Kidney (tissue), 14 donors: Measurements from ENCODE around the gene NEK1. TPM values are rescaled to one million over a fixed set of nuclear protein-coding genes. Genes with fewer than 3 reads are reported as not detected.
"Not testable (repeated sequence)": the region's sequence is repeated elsewhere in the genome, so short reads cannot be mapped to it uniquely, and the experiment has no call there.

Source experiments
- DNase-seq, 5 donors: peaks; one replicate each; pipeline ENCODE4 v3.0.0-alpha.2; 2013 to 2020
- FAIRE-seq: peaks from 2 replicates; lab custom pipeline; 2012; peaks lifted over from hg19 to GRCh38; lab: Jason Lieb, UNC
- H3K27ac ChIP-seq, 2 donors: one replicate each; pipeline ENCODE4 v1.7.0; 2013; ENCODE audit warnings: low read depth in 2 of 2, low read length in 2 of 2, inconsistent platforms in 1 of 2
- H3K27me3 ChIP-seq: one replicate; pipeline ENCODE4 v1.7.1; 2013; ENCODE audit warnings: low read length, inconsistent platforms; ENCODE audit not compliant: control insufficient read depth, insufficient read depth
- H3K36me3 ChIP-seq, 3 donors: one replicate each; pipeline versions ENCODE4 v1.7.0 to v1.7.1; 2013; ENCODE audit warnings: low read length in 3 of 3, control low read depth in 1 of 3, inconsistent platforms in 1 of 3; ENCODE audit not compliant: insufficient read depth in 3 of 3, control insufficient read depth in 2 of 3
- H3K4me1 ChIP-seq, 3 donors: one replicate each; pipeline versions ENCODE4 v1.7.0 to v1.7.1; 2013; ENCODE audit warnings: low read length in 3 of 3, inconsistent platforms in 1 of 3, low read depth in 1 of 3; ENCODE audit not compliant: control insufficient read depth in 2 of 3, insufficient read depth in 2 of 3
- H3K4me3 ChIP-seq, 3 donors: one replicate each; pipeline versions ENCODE4 v1.7.0 to v1.8.1; 2013; ENCODE audit warnings: low read length in 3 of 3, control low read depth in 1 of 3, inconsistent platforms in 1 of 3
- H3K9ac ChIP-seq, 3 donors: one replicate each; pipeline versions ENCODE4 v1.7.0 to v1.7.1; 2013; ENCODE audit warnings: low read length in 3 of 3, control low read depth in 1 of 3, inconsistent platforms in 1 of 3
- H3K9me3 ChIP-seq, 3 donors: one replicate each; pipeline versions ENCODE4 v1.7.0 to v1.7.1; 2013; ENCODE audit warnings: low read length in 3 of 3, control low read depth in 1 of 3, inconsistent platforms in 1 of 3; ENCODE audit not compliant: control insufficient read depth in 2 of 3, insufficient read depth in 1 of 3
- intact Hi-C: fragments of 100-400 bp; cut with DNase I; formaldehyde crosslinking; loops from one replicate; pipeline ENCODE4 v1.11.1; 2022
- polyA plus RNA-seq: library from polyadenylated mRNA; stranded (reverse); fragments of 350-450 nt; fragmentation: Illumina TruSeq; extraction: RNeasy Lipid Tissue Mini Kit (QIAGEN cat#74804); gene quantifications from one replicate; pipeline ENCODE4 v1.2.3, GENCODE V29; 2014; ENCODE audit warnings: low read depth, low replicate concordance; ENCODE audit not compliant: insufficient read depth
- total RNA-seq: library from RNA; stranded (reverse); fragmentation: NEBNext Ultra II Directional; extraction: Animal tissue kit (Norgen Biotek cat#: 25700); gene quantifications from one replicate; pipeline ENCODE4 v1.2.1, GENCODE V29; 2021
- TF ChIP-seq, protein P1 (sequence below): IDR thresholded peaks from 3 replicates; pipeline ENCODE4 v1.5.1; 2012; ENCODE audit warnings: mild to moderate bottlenecking, moderate library complexity, borderline replicate concordance; ENCODE audit not compliant: insufficient read depth; ENCODE audit errors: extremely low read depth
- donor health status: control.
- donor health status: control.
- donor health status: control.
- donor health status: control.
- donor health status: control.
- donor health status: DM: yes; HTN: yes; CAD: no.
- donor health status: Normal renal cell carcinoma (clear cell type).

The NEK1 gene
- total and polyA plus RNA-seq, 2 donors from 2014 or later, result 5.6 to 15.3 TPM

DNA sequence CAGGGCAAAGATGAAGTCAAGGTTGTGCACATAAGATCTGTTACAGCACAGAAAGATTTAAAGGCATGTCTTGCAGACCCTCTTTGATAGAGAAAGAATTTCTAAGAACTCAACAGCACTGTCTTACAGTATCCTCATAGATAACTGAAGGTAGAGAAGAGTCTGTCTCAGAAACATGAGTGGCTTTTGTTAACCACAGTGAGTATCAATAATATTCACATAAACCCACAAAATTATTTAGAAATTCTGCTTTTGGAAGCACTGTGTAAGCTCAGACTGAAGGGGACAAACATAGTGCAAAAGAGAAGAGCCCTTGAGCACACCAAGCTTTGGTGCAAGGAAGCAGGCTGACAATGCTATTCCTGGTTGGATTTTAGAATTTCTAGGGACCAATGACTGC lies 175.6 kb downstream of the NEK1 start:
- Histone ChIP-seq H3K9me3 (no peaks in the 10 kb centered on the region), H3K9ac (no peak overlapping the region), H3K27ac (no peak overlapping the region), H3K4me1 (peaks cover 3 to 18% (median 6%) of the 10 kb centered on the region in 3 donors), H3K36me3 (no peaks in the 10 kb centered on the region), H3K4me3 (no peak overlapping the region), H3K27me3 (no peaks in the 10 kb centered on the region)
- intact Hi-C loops, result no loop called here
- DNase-seq (no peak), FAIRE-seq (no peak)
- TF ChIP-seq, protein P1, sequence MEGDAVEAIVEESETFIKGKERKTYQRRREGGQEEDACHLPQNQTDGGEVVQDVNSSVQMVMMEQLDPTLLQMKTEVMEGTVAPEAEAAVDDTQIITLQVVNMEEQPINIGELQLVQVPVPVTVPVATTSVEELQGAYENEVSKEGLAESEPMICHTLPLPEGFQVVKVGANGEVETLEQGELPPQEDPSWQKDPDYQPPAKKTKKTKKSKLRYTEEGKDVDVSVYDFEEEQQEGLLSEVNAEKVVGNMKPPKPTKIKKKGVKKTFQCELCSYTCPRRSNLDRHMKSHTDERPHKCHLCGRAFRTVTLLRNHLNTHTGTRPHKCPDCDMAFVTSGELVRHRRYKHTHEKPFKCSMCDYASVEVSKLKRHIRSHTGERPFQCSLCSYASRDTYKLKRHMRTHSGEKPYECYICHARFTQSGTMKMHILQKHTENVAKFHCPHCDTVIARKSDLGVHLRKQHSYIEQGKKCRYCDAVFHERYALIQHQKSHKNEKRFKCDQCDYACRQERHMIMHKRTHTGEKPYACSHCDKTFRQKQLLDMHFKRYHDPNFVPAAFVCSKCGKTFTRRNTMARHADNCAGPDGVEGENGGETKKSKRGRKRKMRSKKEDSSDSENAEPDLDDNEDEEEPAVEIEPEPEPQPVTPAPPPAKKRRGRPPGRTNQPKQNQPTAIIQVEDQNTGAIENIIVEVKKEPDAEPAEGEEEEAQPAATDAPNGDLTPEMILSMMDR, result no peak

DNA sequence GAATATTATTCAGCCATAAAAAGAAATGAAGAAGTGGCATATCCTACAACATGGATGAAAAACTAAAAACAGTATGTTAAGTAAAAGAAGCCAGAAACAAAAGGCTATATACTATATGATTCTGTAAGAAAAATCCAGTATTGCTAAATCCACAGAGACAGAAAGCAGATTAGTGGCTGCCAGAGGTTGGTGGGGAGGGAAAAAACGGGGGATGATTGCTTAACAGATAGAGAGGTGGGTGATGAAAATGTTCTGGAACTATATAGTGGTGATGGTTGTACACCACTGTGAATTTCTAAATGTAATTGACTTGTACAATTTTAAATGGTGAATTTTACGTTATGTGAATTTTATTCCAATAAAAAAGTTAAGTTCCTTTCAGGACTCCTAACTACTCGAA lies 184.0 kb downstream of the NEK1 start:
- FAIRE-seq, result no peak
- Histone ChIP-seq H3K9me3 (no peaks in the 10 kb centered on the region), H3K27ac (no peak overlapping the region), H3K36me3 (no peaks in the 10 kb centered on the region), H3K4me1 (no peaks in the 10 kb centered on the region), H3K4me3 (no peak overlapping the region), H3K9ac (no peak overlapping the region), H3K27me3 (no peaks in the 10 kb centered on the region)
- DNase-seq, result no peak
- TF ChIP-seq, protein P1, result no peak
- intact Hi-C loops, result no loop called here

DNA sequence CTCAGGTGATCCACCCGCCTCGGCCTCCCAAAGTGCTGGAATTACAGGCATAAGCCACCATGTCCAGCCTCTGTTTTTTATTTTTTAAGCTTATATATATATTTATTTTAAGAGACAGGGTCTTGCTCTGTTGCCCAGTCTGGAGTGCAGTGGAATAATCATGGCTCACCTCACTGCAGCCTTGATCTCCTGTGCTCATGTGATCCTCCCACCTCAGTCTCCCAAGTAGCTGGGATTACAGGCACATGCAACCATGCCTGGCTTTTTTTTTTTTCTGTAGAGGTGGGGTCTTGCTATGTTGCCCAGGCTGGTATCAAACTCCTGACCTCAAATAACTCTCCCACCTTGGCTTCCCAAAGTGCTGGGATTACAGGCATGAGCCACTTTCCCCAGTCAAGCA lies 184.7 kb downstream of the NEK1 start:
- H3K9ac ChIP-seq, H3K27me3 ChIP-seq, FAIRE-seq, H3K27ac ChIP-seq, intact Hi-C loops, H3K4me1 ChIP-seq, H3K4me3 ChIP-seq, DNase-seq, H3K36me3 ChIP-seq, H3K9me3 ChIP-seq: not testable (repeated sequence)

DNA sequence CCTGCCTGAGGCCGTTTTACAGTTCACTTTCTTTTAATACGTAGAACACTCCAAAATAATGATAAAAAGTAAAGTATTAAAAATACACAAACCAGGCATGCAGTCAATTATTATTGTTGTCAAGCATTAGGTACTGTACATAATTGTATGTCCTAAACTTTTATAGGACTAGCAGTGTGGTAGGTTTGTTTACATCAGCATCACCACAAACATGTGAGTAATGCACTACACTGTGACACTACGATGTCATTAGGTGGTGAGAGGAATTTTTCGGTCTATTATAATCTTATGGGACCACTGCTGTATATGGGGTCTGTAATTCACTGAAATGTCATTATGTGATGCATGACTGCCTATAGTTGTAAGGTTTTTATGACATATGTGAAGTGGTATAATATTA lies 192.1 kb downstream of the NEK1 start:
- TF ChIP-seq, protein P1, result no peak

More for the DNA sequence above, 192.1 kb downstream of the NEK1 start:
- H3K9ac ChIP-seq, result no peak overlapping the region
- DNase-seq, result no peak
- H3K27ac ChIP-seq, result no peak overlapping the region
- FAIRE-seq, result no peak
- intact Hi-C loops, result no loop called here
- H3K36me3 ChIP-seq, result no peaks in the 10 kb centered on the region
- H3K4me1 ChIP-seq, result no peaks in the 10 kb centered on the region
- no peaks in the 10 kb centered on the region for H3K27me3 ChIP-seq
- no peak overlapping the region for H3K4me3 ChIP-seq
- H3K9me3 ChIP-seq, result no peaks in the 10 kb centered on the region
